A673 (cell line): Measurements from ENCODE around the gene ATP10A. TPM values are rescaled to one million over a fixed set of nuclear protein-coding genes. Genes with fewer than 3 reads are reported as not detected.

Source experiments
- BruUV-seq: library from RNA; stranded (reverse); fragments of 400-500 nt; replicated peaks from 2 replicates; lab custom pipeline; 2021; lab: Mats Ljungman, UMichigan
- CTCF ChIA-PET: fragments of 300-600 bp; sonication (Branson Sonifier 250); formaldehyde crosslinking; loops from one replicate; lab custom pipeline; 2022; ENCODE audit warnings: antibody characterized with exemption; lab: Charles Lee
- POLR2A ChIA-PET: fragments of 300-600 bp; sonication (Branson Sonifier 250); formaldehyde crosslinking; loops from one replicate; lab custom pipeline; 2022; ENCODE audit warnings: antibody characterized with exemption; ENCODE audit not compliant: low non-redundant PET; lab: Charles Lee
- DNase-seq: peaks from one replicate; pipeline ENCODE4 v3.0.0-alpha.2; 2015; ENCODE audit warnings: low spot score
- H3K27ac ChIP-seq: fragments of 200-600 bp; sonication (generic); 2 replicates; pipeline ENCODE4 v1.5.1; 2016; ENCODE audit warnings: mixed run types, low read depth, mild to moderate bottlenecking, mixed read lengths, antibody characterized with exemption, low read length; ENCODE audit not compliant: poor library complexity, severe bottlenecking
- H3K27me3 ChIP-seq: fragments of 200-600 bp; sonication (generic); replicated peaks from 2 replicates; pipeline ENCODE4 v1.6.1; 2017; ENCODE audit warnings: mixed run types, low read depth, mild to moderate bottlenecking, mixed read lengths, antibody characterized with exemption, low read length; ENCODE audit not compliant: insufficient read depth, poor library complexity
- H3K36me3 ChIP-seq: fragments of 200-600 bp; sonication (generic); 2 replicates; pipeline ENCODE4 v1.6.1; 2016; ENCODE audit warnings: mixed run types, mild to moderate bottlenecking, mixed read lengths, antibody characterized with exemption, low read length; ENCODE audit not compliant: insufficient read depth, poor library complexity, severe bottlenecking
- H3K4me1 ChIP-seq: fragments of 200-600 bp; sonication (generic); 2 replicates; pipeline ENCODE4 v1.6.1; 2017; ENCODE audit warnings: mixed run types, mild to moderate bottlenecking, mixed read lengths, antibody characterized with exemption, low read length; ENCODE audit not compliant: insufficient read depth, poor library complexity, severe bottlenecking
- H3K4me3 ChIP-seq: fragments of 200-600 bp; sonication (generic); 2 replicates; pipeline ENCODE4 v1.5.1; 2016; ENCODE audit warnings: low read depth, mixed run types, mild to moderate bottlenecking, mixed read lengths, low read length; ENCODE audit not compliant: poor library complexity, severe bottlenecking
- H3K9me3 ChIP-seq: fragments of 200-600 bp; sonication (generic); 2 replicates; pipeline ENCODE4 v1.6.1; 2016; ENCODE audit warnings: mixed run types, low read depth, mild to moderate bottlenecking, mixed read lengths, antibody characterized with exemption, low read length; ENCODE audit not compliant: poor library complexity, severe bottlenecking
- EZH2 ChIP-seq: fragments of 200-600 bp; sonication (generic); IDR thresholded peaks from 2 replicates; pipeline ENCODE4 v1.6.1; 2017; ENCODE audit warnings: borderline replicate concordance, low read depth, mild to moderate bottlenecking, mixed read lengths, antibody characterized with exemption, low read length; ENCODE audit not compliant: poor library complexity, severe bottlenecking
- intact Hi-C: fragments of 100-400 bp; cut with micrococcal nuclease; formaldehyde crosslinking; loops from one replicate; pipeline ENCODE4 v1.10.0; 2022; ENCODE audit not compliant: unreplicated experiment
- total RNA-seq: library from RNA; stranded (reverse); gene quantifications from 2 replicates; pipeline ENCODE4 v1.2.3, GENCODE V29; 2021
- TF ChIP-seq, protein P1 (sequence below): fragments of 300-800, 200-600 bp; sonication (generic); conservative IDR thresholded peaks from 2 replicates; pipeline ENCODE4 v1.5.1; 2017; ENCODE audit warnings: low read depth, mild to moderate bottlenecking, antibody characterized with exemption, low read length, moderate library complexity, mixed read lengths

ATP10A gene
- total RNA-seq, 1 experiment from 2014 or later = not detected

DNA sequence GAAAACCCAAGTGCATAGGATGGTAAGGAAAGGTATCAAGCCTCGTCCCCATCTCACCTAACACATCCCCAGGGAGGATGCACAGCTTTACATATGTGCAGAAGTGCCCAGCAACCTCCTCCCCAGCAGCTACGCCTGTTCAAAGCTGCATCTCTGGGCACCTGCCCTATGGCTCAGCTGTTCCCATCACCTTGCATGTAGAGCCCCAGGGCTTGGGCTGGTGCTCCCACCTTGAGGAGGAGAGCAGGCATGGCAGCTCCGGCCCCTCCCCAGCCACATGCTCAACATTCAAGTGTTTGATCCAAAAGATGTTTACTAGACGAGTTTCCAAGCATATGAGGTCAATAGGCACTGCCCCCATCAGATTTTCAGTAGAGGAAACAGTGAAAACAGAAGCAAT, 173.5 kb downstream of the ATP10A start:
- ChIA-PET CTCF (interaction anchor here (0.6 kb wide), 1 partner anchor 181 kb away, joined by 9 read pairs; no protein-coding TSS in a partner anchor), POLR2A (no interaction called here)
- intact Hi-C loops = no loop called here
- Histone ChIP-seq H3K27ac (no peak overlapping the region), H3K27me3 (no peaks in the 10 kb centered on the region), H3K4me3 (no peak overlapping the region), H3K4me1 (no peaks in the 10 kb centered on the region), H3K9me3 (peaks cover 23% of the 10 kb centered on the region), H3K36me3 (no peaks in the 10 kb centered on the region)
- TF ChIP-seq EZH2 = no peak
- TF ChIP-seq, protein P1, sequence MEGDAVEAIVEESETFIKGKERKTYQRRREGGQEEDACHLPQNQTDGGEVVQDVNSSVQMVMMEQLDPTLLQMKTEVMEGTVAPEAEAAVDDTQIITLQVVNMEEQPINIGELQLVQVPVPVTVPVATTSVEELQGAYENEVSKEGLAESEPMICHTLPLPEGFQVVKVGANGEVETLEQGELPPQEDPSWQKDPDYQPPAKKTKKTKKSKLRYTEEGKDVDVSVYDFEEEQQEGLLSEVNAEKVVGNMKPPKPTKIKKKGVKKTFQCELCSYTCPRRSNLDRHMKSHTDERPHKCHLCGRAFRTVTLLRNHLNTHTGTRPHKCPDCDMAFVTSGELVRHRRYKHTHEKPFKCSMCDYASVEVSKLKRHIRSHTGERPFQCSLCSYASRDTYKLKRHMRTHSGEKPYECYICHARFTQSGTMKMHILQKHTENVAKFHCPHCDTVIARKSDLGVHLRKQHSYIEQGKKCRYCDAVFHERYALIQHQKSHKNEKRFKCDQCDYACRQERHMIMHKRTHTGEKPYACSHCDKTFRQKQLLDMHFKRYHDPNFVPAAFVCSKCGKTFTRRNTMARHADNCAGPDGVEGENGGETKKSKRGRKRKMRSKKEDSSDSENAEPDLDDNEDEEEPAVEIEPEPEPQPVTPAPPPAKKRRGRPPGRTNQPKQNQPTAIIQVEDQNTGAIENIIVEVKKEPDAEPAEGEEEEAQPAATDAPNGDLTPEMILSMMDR = no peak
- BruUV-seq = no TSS peak
- no peak for DNase-seq

- Histone ChIP-seq H3K36me3 (no peaks in the 10 kb centered on the region), H3K9me3 (peaks cover 18% of the 10 kb centered on the region), H3K4me3 (no peak overlapping the region), H3K4me1 (no peaks in the 10 kb centered on the region), H3K27me3 (no peaks in the 10 kb centered on the region), H3K27ac (no peak overlapping the region)
- no peak for DNase-seq
- intact Hi-C loops = no loop called here
- POLR2A ChIA-PET = no interaction called here
- no TSS peak for BruUV-seq
- TF ChIP-seq EZH2 = no peak
- TF ChIP-seq, protein P1 = no peak
- CTCF ChIA-PET = no interaction called here
Measured at GRCh38 chr15:25688166-25688565, 175.0 kb downstream of the ATP10A start.

DNA sequence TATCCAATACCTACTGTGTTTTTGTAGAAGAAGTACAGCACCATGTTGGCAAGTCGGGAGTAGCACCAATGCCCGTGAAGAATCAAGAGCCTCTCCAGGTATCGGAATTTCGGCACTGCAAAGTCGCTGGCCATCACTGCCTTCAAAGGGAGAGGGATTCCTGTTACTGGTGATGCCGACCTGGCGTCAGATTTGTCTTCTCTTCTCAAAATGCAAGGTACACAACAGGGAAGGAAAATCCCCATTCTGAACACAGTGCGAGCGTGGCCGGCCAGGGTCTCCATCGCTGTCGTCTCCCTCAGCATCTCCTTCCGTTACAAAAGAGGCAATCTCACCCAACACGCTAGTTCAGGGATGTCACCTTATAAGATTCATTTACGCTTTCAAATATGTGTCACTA, 175.4 kb downstream of the ATP10A start:
- H3K27me3 ChIP-seq = no peaks in the 10 kb centered on the region
- BruUV-seq = no TSS peak
- POLR2A ChIA-PET = no interaction called here
- H3K27ac ChIP-seq = no peak overlapping the region
- H3K4me3 ChIP-seq = no peak overlapping the region
- CTCF ChIA-PET = no interaction called here
- peaks cover 18% of the 10 kb centered on the region for H3K9me3 ChIP-seq
- no peak for DNase-seq
- intact Hi-C loops = no loop called here
- TF ChIP-seq, protein P1 = no peak
- TF ChIP-seq EZH2 = no peak
- H3K4me1 ChIP-seq = no peaks in the 10 kb centered on the region
- H3K36me3 ChIP-seq = no peaks in the 10 kb centered on the region
